CD4-positive, alpha-beta T cell treated with Interleukin-4 for 4 hours (primary cell): ENCODE data around the gene SETD2.

ENCODE experiments used
- DNase-seq: peaks from one replicate; pipeline ENCODE4 v3.0.0-alpha.2; 2020

SETD2 gene

GRCh38 chr3:46996689-46997452 lies 167.0 kb downstream of the SETD2 start:
- DNase-seq = no peak

GRCh38 chr3:46995901-46996562 lies 167.9 kb downstream of the SETD2 start:
- no peak for DNase-seq

DNA sequence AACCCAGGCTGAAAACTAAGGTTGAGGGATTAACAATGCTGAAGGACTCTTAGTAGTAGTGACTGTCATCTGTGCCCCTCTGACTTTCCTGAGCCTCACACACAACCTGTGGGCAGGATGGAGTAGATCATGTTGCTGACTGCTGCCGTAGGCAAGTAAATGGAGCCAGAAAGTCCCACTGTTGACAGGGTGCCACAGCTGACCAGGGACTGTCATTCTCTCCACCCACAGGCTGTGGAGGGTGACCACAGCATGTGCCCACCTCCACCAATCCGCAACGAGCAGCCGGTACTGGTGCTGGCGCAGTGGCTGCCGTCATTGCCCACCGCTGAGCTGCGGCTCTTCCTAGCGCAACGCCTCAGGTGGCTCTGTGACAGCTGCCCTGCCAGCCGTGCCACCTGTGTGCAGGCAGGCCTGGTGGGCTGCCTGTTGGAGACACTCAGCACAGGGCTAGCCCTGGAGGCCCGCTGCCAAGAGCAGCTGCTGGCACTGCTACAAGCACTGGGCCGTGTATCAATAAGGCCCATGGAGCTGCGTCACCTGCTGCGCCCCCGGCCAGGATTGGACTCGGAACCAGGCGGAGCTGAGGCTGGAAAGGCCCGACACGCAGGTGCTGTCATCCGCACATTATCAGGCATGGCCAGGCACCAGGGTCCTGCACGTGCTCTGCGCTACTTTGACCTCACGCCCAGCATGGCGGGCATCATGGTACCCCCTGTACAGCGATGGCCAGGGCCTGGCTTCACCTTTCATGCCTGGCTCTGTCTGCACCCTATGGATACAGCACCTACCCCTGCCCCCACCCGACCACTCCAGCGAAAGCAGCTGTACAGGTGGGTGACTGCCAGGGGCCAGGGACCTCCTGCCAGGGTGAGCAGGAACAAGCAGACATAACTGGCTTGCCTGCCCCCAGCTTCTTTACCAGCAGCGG lies 168.8 kb downstream of the SETD2 start:
- DNase-seq = no peak

DNA sequence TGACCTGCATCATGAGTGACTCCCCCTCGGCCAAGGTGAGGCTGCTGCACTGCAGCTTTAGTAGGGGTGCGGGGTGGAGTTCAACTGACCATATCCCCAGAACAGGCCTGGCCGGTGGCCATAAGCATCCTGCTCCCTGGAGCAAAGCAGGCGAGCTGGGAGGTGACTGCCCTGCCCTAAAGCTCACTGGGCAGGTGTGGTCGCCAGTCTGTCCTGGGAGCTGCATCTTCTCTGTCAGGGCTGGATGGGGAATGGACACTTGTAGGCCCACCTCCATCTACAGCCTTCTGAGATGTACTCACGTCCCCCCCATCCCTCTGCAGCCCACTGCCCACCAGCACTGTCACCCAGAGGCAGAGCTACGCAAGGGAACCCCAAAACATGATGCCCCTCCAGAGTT lies 169.9 kb downstream of the SETD2 start:
- DNase-seq = no peak

DNA sequence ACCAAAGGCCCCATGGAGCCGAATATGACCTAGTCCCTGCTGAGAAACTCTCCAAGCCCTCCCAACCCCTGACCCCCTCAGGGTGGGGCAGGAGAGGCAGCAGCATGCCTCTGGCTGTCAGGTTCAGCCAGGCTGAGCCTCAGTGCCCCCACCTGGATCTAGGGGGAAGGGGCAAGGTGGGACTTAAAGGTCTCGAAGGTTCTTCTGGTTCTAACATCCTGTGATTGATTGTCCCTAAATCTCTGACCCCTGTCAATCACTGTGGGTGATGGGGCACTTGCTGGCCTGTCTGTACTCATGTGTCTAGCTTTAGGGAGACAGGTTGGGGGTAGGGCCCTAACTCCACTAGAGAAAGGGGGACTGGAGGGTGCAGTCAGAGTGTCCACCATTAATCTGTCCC lies 170.6 kb downstream of the SETD2 start:
- no peak for DNase-seq

DNA sequence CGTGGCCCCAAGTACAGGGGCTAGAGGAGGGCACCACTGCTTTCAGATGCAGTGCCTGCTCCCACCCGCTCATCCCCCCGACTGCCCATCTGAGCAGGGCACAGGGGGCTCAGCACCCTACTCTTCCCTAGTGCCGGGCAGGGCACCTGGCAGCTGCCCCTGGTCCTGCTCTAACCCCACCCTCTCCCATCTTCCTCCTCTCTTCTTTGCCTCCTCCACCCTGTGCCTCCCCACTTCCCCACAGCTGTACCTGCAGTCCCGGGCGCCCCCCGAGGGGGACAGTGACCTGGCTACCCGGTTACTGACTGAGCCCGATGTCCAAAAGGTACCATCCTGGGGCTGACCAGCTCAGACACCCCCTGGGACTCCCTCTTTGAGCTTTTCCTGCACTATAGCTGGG lies 171.7 kb downstream of the SETD2 start:
- DNase-seq = no peak

GRCh38 chr3:46991406-46992165 lies 172.3 kb downstream of the SETD2 start:
- DNase-seq = no peak

DNA sequence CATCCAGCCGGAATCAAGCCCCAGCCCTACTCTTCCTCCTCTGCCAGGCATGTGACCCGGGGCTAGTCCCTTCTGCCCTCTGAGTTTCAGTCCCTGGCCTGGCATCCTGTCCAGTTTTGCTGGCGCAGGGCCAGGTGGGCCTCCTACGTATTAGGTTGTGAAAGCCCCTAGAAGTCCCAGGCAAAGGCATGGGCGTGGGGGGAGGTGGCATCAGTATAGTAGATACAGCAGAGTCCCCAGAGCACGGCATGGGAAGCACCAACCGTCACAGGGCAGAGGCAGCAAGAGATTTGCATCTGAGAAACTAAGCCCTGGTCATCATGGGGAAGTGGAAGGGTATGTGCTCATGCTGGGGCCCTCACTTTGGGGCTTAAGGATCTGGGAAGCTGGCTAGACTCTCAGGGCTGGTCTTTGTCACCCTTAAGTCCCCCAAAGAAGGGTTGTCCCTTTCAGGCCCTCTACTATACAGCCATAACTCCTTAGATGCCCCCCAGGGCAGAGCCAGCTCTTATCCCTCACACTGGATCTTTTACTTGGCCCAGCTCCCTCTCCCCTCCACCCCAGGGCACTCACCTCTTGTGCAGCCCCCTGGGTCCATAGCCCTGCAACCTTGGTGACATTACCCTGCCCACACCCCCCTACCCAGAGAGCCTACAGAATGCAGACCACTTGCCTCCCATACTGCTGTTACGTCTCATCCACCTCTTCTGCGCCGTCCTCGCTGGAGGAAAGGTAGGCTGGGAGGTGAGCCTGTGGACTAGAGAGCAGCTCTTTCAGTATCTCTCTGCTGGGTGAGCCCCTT lies 173.1 kb downstream of the SETD2 start:
- no peak for DNase-seq

- no peak for DNase-seq
Observed at GRCh38 chr3:46989146-46989810, 174.6 kb downstream of the SETD2 start.

DNA sequence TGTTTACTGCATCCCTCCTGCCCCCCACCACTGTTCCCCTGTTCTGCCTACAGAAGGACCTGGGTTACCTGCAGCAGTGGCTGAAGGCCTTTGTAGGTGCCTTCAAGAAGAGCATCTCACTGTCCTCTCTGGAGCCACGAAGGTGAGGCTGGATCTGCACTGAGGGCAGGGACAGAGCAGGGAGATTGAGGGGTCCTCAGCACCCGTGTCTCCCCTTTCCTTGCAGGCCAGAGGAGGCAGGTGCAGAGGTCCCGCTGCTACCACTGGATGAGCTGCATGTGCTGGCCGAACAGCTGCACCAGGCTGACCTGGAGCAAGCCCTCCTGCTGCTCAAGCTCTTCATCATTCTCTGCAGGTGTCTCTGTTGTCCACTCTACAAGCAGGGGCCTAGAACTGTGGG lies 175.3 kb downstream of the SETD2 start:
- no peak for DNase-seq

GRCh38 chr3:46987743-46988401 lies 176.0 kb downstream of the SETD2 start:
- peak; percentile 94 for DNase-seq

GRCh38 chr3:46987319-46987742 lies 176.6 kb downstream of the SETD2 start:
- no peak for DNase-seq

GRCh38 chr3:46986782-46987310 lies 177.1 kb downstream of the SETD2 start:
- no peak for DNase-seq

DNA sequence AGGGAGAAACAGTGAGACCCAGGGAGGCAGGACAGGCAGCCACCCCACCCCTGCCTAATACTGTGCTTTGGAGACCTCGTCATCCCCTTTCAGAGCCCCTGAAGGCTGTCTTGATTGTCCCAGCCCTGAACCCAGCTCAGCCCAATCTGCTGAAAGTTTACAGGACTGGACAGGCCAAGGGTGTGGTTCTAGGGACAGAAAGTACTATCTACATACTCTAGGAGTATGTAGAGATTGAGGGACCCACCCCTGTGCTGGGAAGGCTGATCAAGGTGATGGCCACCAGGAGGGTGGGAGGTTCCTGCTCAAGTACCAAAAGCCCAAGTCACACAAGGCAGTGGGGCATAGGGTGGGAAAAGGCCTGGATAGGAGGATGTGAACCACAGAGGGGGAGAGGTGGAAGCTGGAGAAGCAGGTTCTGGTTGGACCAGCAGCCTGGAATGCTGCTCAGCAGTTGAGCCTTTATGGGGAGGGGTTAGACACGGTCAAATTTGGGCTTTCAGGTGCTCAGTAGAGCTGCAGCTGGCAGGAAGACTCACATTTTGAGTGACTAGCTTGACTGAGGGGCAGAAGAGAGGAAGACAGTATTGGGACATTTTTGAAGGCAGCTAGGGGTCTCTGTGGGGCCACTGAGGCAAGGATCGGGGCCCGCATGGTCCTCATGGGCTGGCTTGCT lies 177.7 kb downstream of the SETD2 start:
- DNase-seq = no peak

DNA sequence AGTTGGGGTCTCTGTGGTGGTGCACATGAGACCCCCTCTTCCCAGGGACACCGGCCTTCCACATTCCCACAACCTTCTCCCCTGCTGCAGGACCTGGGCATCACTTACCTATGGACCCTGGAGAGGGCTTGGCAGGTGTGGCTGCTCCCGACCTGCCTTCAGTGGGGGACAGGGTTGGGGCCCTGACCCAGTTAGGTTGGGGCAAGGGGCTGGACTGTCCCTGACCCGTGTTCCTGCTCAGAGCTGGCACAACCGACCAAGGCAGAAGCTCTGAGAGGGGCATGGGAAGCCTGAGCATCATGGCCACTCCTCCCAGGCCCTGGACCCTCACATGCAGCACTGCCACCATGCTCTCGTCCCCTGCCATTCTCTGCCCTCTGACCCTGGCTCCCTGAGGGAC lies 178.3 kb downstream of the SETD2 start:
- DNase-seq = no peak

- no peak for DNase-seq
Observed at GRCh38 chr3:46984591-46985459, 179.1 kb downstream of the SETD2 start.

DNA sequence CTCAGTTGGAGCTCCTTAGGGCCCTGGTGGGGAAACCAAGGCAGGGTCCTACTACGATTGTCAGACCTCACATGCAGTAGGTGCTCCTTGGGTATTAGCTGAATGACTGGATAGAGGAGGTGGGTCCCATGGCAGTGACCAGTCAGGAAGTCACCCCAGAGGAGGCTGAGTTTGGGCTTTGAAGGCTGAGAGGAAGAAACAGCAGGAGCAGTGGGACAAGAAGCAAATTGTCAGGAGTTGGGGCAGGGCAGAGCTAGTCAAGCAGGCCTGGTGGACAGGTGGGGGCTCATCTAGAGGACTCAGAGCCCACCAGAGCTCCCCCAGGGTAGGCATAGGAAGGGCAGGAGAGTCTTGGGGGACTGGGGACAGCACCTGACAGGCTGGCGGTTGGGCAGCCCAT lies 181.4 kb downstream of the SETD2 start:
- DNase-seq = no peak

GRCh38 chr3:46981932-46982471 lies 181.9 kb downstream of the SETD2 start:
- DNase-seq = no peak
